ENCODE data around the gene RNU6-8.

DNA sequence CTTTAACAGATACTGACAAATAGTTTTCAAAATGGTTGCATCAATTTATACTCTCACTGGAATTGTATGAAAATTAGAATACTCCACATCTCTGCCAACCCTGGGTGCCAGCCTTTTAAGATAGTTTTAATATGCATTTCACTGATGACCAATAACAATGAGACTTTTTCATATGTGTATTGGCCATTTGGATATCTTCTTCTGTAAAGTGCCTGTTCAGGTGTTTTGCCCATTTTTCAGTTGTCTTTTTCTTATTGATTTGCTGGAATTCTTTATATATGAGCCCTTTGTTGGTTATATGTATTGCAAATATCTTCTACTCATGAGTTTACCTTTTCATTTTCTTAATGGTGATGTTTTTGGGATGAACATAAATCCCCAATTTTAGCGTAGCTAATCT lies 18.0 kb downstream of the RNU6-8 start:
- no peak for TF ChIP-seq EZH2 (IDR thresholded peaks at IDR 0.05; ENCODE audit: borderline replicate concordance, insufficient read depth, low read depth, low read length, poor library complexity, severe bottlenecking)
- TF ChIP-seq, protein P1, sequence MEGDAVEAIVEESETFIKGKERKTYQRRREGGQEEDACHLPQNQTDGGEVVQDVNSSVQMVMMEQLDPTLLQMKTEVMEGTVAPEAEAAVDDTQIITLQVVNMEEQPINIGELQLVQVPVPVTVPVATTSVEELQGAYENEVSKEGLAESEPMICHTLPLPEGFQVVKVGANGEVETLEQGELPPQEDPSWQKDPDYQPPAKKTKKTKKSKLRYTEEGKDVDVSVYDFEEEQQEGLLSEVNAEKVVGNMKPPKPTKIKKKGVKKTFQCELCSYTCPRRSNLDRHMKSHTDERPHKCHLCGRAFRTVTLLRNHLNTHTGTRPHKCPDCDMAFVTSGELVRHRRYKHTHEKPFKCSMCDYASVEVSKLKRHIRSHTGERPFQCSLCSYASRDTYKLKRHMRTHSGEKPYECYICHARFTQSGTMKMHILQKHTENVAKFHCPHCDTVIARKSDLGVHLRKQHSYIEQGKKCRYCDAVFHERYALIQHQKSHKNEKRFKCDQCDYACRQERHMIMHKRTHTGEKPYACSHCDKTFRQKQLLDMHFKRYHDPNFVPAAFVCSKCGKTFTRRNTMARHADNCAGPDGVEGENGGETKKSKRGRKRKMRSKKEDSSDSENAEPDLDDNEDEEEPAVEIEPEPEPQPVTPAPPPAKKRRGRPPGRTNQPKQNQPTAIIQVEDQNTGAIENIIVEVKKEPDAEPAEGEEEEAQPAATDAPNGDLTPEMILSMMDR (IDR thresholded peaks at IDR 0.05), result no peak
